ENCODE measurements around the gene FGGY. TPM values are rescaled to one million over a fixed set of nuclear protein-coding genes. Genes with fewer than 3 reads are reported as not detected.

FGGY gene
- polyA plus RNA-seq, 5 donors: 13.3 to 22.3 (median 17.1) TPM

GRCh38 chr1:59761443-59761842, 464.5 kb downstream of the FGGY start:
- no peak for DNase-seq

- no peak for DNase-seq
Observed at GRCh38 chr1:59763418-59763817, 466.5 kb downstream of the FGGY start.

- no peak for DNase-seq
Observed at GRCh38 chr1:59765011-59765730, 468.3 kb downstream of the FGGY start.

- no peak for DNase-seq
Observed at GRCh38 chr1:59766227-59766855, 469.4 kb downstream of the FGGY start.

- DNase-seq: no peak
Observed at GRCh38 chr1:59767119-59767518, 470.2 kb downstream of the FGGY start.

- DNase-seq: no peak
Observed at GRCh38 chr1:59768792-59769735, 472.2 kb downstream of the FGGY start.

- DNase-seq: no peak
Observed at GRCh38 chr1:59769736-59770095, 472.8 kb downstream of the FGGY start.

GRCh38 chr1:59771361-59771760, 474.5 kb downstream of the FGGY start:
- no peak for DNase-seq

GRCh38 chr1:59775480-59775879, 478.6 kb downstream of the FGGY start:
- DNase-seq: no peak

- DNase-seq: no peak
Observed at GRCh38 chr1:59776960-59777852, 480.3 kb downstream of the FGGY start.

- DNase-seq: no peak
Observed at GRCh38 chr1:59779949-59780348, 483.1 kb downstream of the FGGY start.

GRCh38 chr1:59788825-59789224, 491.9 kb downstream of the FGGY start:
- DNase-seq: no peak

GRCh38 chr1:59798600-59798999, 501.7 kb downstream of the FGGY start:
- no peak for DNase-seq

GRCh38 chr1:59803458-59804038, 506.7 kb downstream of the FGGY start:
- DNase-seq: no peak

- DNase-seq: no peak
Observed at GRCh38 chr1:59804301-59804700, 507.4 kb downstream of the FGGY start.

GRCh38 chr1:59805554-59805953, 508.7 kb downstream of the FGGY start:
- no peak for DNase-seq

Measured in right lung (tissue), 5 donors.